IMR-90 (cell line): ENCODE data around the gene FADS2. TPM values are rescaled to one million over a fixed set of nuclear protein-coding genes. Genes with fewer than 3 reads are reported as not detected.

Experiments used
- ATAC-seq: fragments of 200-7000 bp; cut with Tn5 transposase; 2 replicates; pipeline ENCODE4 v1.9.1; 2020; ENCODE audit warnings: low read depth, mild to moderate bottlenecking, moderate library complexity
- BruUV-seq: library from RNA; stranded (reverse); fragments of 400-500 nt; replicated peaks from 2 replicates; lab custom pipeline; 2021; lab: Mats Ljungman, UMichigan
- CTCF ChIA-PET: fragments of 300-600 bp; formaldehyde crosslinking; extraction: SDS; loops from one replicate; lab custom pipeline; 2021; ENCODE audit warnings: antibody characterized with exemption; lab: Yijun Ruan, JAX
- POLR2A ChIA-PET: fragments of 300-600 bp; sonication (Branson Sonifier 250); formaldehyde crosslinking; loops from one replicate; lab custom pipeline; 2022; ENCODE audit warnings: antibody characterized with exemption; ENCODE audit not compliant: unreplicated experiment; lab: Charles Lee
- DNase-seq: peaks from one replicate; pipeline ENCODE4 v3.0.0; 2013
- H2AFZ ChIP-seq: replicated peaks from 2 replicates; pipeline ENCODE3; 2013; ENCODE audit warnings: low read length, mild to moderate bottlenecking; ENCODE audit not compliant: poor library complexity
- H2AK5ac ChIP-seq: 2 replicates; pipeline ENCODE4 v1.6.1; 2013; ENCODE audit warnings: low read depth, low read length, inconsistent platforms
- H2AK9ac ChIP-seq: replicated peaks from 2 replicates; pipeline ENCODE3; 2013; ENCODE audit warnings: mild to moderate bottlenecking, low read depth, low read length, moderate library complexity; ENCODE audit not compliant: poor library complexity
- H2BK120ac ChIP-seq: 2 replicates; pipeline ENCODE4 v1.6.1; 2013; ENCODE audit warnings: low read depth, low read length, inconsistent platforms
- H2BK15ac ChIP-seq: 3 replicates; pipeline ENCODE4 v1.6.1; 2013; ENCODE audit warnings: low read depth, low read length, inconsistent platforms
- H2BK20ac ChIP-seq: 2 replicates; pipeline ENCODE4 v1.6.1; 2013; ENCODE audit warnings: low read depth, mild to moderate bottlenecking, inconsistent platforms, low read length, moderate library complexity
- H2BK5ac ChIP-seq: 2 replicates; pipeline ENCODE4 v1.6.1; 2013; ENCODE audit warnings: mild to moderate bottlenecking, low read depth, low read length, inconsistent platforms; ENCODE audit not compliant: poor library complexity, severe bottlenecking
- H3K14ac ChIP-seq: replicated peaks from 2 replicates; pipeline ENCODE4 v1.6.1; 2013; ENCODE audit warnings: low read depth, low read length, inconsistent platforms
- H3K18ac ChIP-seq: 2 replicates; pipeline ENCODE4 v1.6.1; 2013; ENCODE audit warnings: low read depth, low read length, control low read depth
- H3K23ac ChIP-seq: 2 replicates; pipeline ENCODE4 v1.6.1; 2013; ENCODE audit warnings: low read depth, low read length, inconsistent platforms
- H3K27ac ChIP-seq: 2 replicates; pipeline ENCODE4 v1.5.1; 2013; ENCODE audit warnings: mild to moderate bottlenecking, control low read depth, low read length; ENCODE audit not compliant: insufficient read depth
- H3K27me3 ChIP-seq: 2 replicates; pipeline ENCODE4 v1.6.1; 2013; ENCODE audit warnings: low read length; ENCODE audit not compliant: control insufficient read depth, insufficient read depth
- H3K36me3 ChIP-seq: 2 replicates; pipeline ENCODE4 v1.6.1; 2013; ENCODE audit warnings: low read length, mixed read lengths; ENCODE audit not compliant: control insufficient read depth, insufficient read depth
- H3K4ac ChIP-seq: 2 replicates; pipeline ENCODE4 v1.6.1; 2013; ENCODE audit warnings: low read depth, low read length, inconsistent platforms
- H3K4me1 ChIP-seq: 2 replicates; pipeline ENCODE4 v1.6.1; 2013; ENCODE audit warnings: low read length, mixed read lengths; ENCODE audit not compliant: control insufficient read depth, insufficient read depth
- H3K4me2 ChIP-seq: 2 replicates; pipeline ENCODE4 v1.6.1; 2013; ENCODE audit warnings: low read depth, mild to moderate bottlenecking, control low read depth, low read length, moderate library complexity
- H3K4me3 ChIP-seq: 2 replicates; pipeline ENCODE4 v1.5.1; 2013; ENCODE audit warnings: low read depth, mild to moderate bottlenecking, control low read depth, low read length, moderate library complexity; ENCODE audit not compliant: insufficient read depth
- H3K56ac ChIP-seq: 2 replicates; pipeline ENCODE4 v1.6.1; 2013; ENCODE audit warnings: low read length, inconsistent platforms; ENCODE audit not compliant: insufficient read depth; ENCODE audit errors: extremely low read depth
- H3K79me1 ChIP-seq, 2 experiments: 2 replicates each; pipeline ENCODE4 v1.6.1; 2013; ENCODE audit warnings: low read length in 2 of 2, inconsistent platforms in 1 of 2, low read depth in 1 of 2
- H3K9ac ChIP-seq: 2 replicates; pipeline ENCODE4 v1.6.1; 2013; ENCODE audit warnings: low read depth, low read length, control low read depth
- H3K9me1 ChIP-seq: 2 replicates; pipeline ENCODE4 v1.6.1; 2013; ENCODE audit warnings: low read length, inconsistent platforms; ENCODE audit not compliant: insufficient read depth
- H3K9me3 ChIP-seq: 2 replicates; pipeline ENCODE4 v1.6.1; 2013; ENCODE audit warnings: low read length; ENCODE audit not compliant: control insufficient read depth, insufficient read depth
- H4K20me1 ChIP-seq: 2 replicates; pipeline ENCODE4 v1.6.1; 2013; ENCODE audit warnings: low read length, inconsistent platforms; ENCODE audit not compliant: insufficient read depth
- H4K5ac ChIP-seq: 2 replicates; pipeline ENCODE4 v1.6.1; 2013; ENCODE audit warnings: mild to moderate bottlenecking, low read depth, low read length, control low read depth
- H4K8ac ChIP-seq, 2 experiments: 2 replicates each; pipeline ENCODE4 v1.6.1; 2013; ENCODE audit warnings: low read depth in 2 of 2, low read length in 2 of 2, control low read depth in 1 of 2, inconsistent platforms in 1 of 2
- H4K91ac ChIP-seq: 2 replicates; pipeline ENCODE4 v1.6.1; 2013; ENCODE audit warnings: low read depth, low read length, inconsistent platforms; ENCODE audit not compliant: insufficient read depth
- CHD1 ChIP-seq: IDR thresholded peaks from 2 replicates; pipeline ENCODE4 v1.6.1; 2012; ENCODE audit warnings: low read depth, low read length, improper control_type of control experiment
- CTCF ChIP-seq: conservative IDR thresholded peaks from 2 replicates; pipeline ENCODE4 v1.5.1; 2012; ENCODE audit warnings: mild to moderate bottlenecking, low read depth, low read length, improper control_type of control experiment
- ELK1 ChIP-seq: fragments of 150-350 bp; IDR thresholded peaks from 2 replicates; pipeline ENCODE4 v1.6.1; 2016; ENCODE audit warnings: low read depth, mild to moderate bottlenecking, low read length, moderate library complexity, borderline replicate concordance
- FOS ChIP-seq: fragments of 150-350 bp; IDR thresholded peaks from 2 replicates; pipeline ENCODE4 v1.6.1; 2016; ENCODE audit warnings: low read depth, low read length
- MAFK ChIP-seq: IDR thresholded peaks from 2 replicates; pipeline ENCODE4 v1.6.1; 2012; ENCODE audit warnings: low read depth, low read length, improper control_type of control experiment
- MAZ ChIP-seq: IDR thresholded peaks from 2 replicates; pipeline ENCODE4 v1.6.1; 2012; ENCODE audit warnings: low read depth, mild to moderate bottlenecking, low read length, improper control_type of control experiment, moderate library complexity, borderline replicate concordance
- MXI1 ChIP-seq: IDR thresholded peaks from 2 replicates; pipeline ENCODE4 v1.6.1; 2012; ENCODE audit warnings: low read depth, mild to moderate bottlenecking, low read length, moderate library complexity, borderline replicate concordance
- NFE2L2 ChIP-seq: fragments of 150-350 bp; IDR thresholded peaks from 2 replicates; pipeline ENCODE4 v1.6.1; 2016; ENCODE audit warnings: low read depth, mild to moderate bottlenecking, low read length
- POLR2A ChIP-seq: IDR thresholded peaks from 2 replicates; pipeline ENCODE4 v1.6.1; 2012; ENCODE audit warnings: mild to moderate bottlenecking, low read depth, low read length
- RFX5 ChIP-seq: IDR thresholded peaks from 2 replicates; pipeline ENCODE4 v1.8.0; 2012; ENCODE audit warnings: low read depth, mild to moderate bottlenecking, low read length, moderate library complexity
- SMC3 ChIP-seq: fragments of 150-350 bp; IDR thresholded peaks from 2 replicates; pipeline ENCODE4 v1.6.1; 2016; ENCODE audit warnings: low read depth, mild to moderate bottlenecking, antibody characterized with exemption, low read length, moderate library complexity
- WGBS, 2 experiments: methylation state at CpG; one replicate each; pipeline versions ENCODE4 v1.1.5 to v1.1.7; 2013; ENCODE audit warnings: missing lambda C conversion rate in 2 of 2; ENCODE audit not compliant: insufficient read length in 1 of 2; ENCODE audit errors: extremely low coverage in 2 of 2; 5-methylcytosine and 5-hydroxymethylcytosine counted together
- dilution Hi-C: fragments of 300-500 bp; cut with HindIII; formaldehyde crosslinking; loops from one replicate; pipeline ENCODE4 v1.14.3; 2018; ENCODE audit warnings: low sequenced_read_pairs; ENCODE audit not compliant: unreplicated experiment
- in situ Hi-C: fragments of 300-500 bp; cut with MboI; formaldehyde crosslinking; loops from 3 replicates; pipeline ENCODE4 v1.14.3; 2019; ENCODE audit warnings: low sequenced_read_pairs, inconsistent platforms, mixed read lengths
- intact Hi-C: fragments of 100-400 bp; cut with micrococcal nuclease; formaldehyde crosslinking; loops from 2 replicates; pipeline ENCODE4 v1.10.0; 2022
- polyA plus RNA-seq, 3 experiments: library from polyadenylated mRNA; depleted of rRNA; stranded (reverse); fragments of >200 nt; gene quantifications; 2 replicates each; pipeline ENCODE4 v1.2.3, GENCODE V29; 2012; ENCODE audit warnings: low replicate concordance in 1 of 3
- total RNA-seq: library from RNA; depleted of rRNA; stranded (reverse); fragments of >200 nt; gene quantifications from 2 replicates; pipeline ENCODE4 v1.2.3, GENCODE V29; 2012

The FADS2 gene
- total and polyA plus RNA-seq, 2 of the 4 experiments (the other 2 are of a cell fraction), result 33.3 to 88.4 TPM

GRCh38 chr11:61879152-61879551, 51.1 kb downstream of the FADS2 start:
- Histone ChIP-seq H3K36me3 (peaks cover 25% of the 10 kb centered on the region), H3K9ac (no peak overlapping the region), H2BK20ac (no peak overlapping the region), H4K20me1 (peaks cover 11% of the 10 kb centered on the region), H3K18ac (no peak overlapping the region), H3K14ac (no peak overlapping the region), H2AK5ac (no peak overlapping the region), H3K4me2 (no peak overlapping the region), H3K9me3 (no peaks in the 10 kb centered on the region), H3K4ac (no peak overlapping the region), H2AFZ (no peak overlapping the region), H3K4me3 (no peak overlapping the region), H4K91ac (no peak overlapping the region), H3K9me1 (peaks cover 18% of the 10 kb centered on the region), H2BK15ac (no peak overlapping the region), H2AK9ac (no peak overlapping the region), H3K79me1 (peaks cover 10 to 34% of the 10 kb centered on the region in 2 experiments), H3K23ac (no peak overlapping the region), H2BK120ac (no peak overlapping the region), H3K4me1 (no peaks in the 10 kb centered on the region; the same call in none of the 2 replicates), H3K27me3 (no peaks in the 10 kb centered on the region), H4K5ac (no peak overlapping the region), H3K56ac (no peak overlapping the region), H4K8ac (no peak overlapping the region), H2BK5ac (no peak overlapping the region), H3K27ac (no peak overlapping the region)
- intact Hi-C loops (no loop called here), in situ Hi-C loops (no loop called here), dilution Hi-C loops (no loop called here)
- CTCF ChIA-PET, result no interaction called here
- no peak for TF ChIP-seq MXI1
- no peak for TF ChIP-seq ELK1
- no peak for TF ChIP-seq MAZ
- TF ChIP-seq SMC3, result no peak
- no peak for TF ChIP-seq FOS
- no peak for TF ChIP-seq RFX5
- no peak for TF ChIP-seq POLR2A
- TF ChIP-seq MAFK, result no peak
- no peak for TF ChIP-seq NFE2L2
- no peak for TF ChIP-seq CHD1
- no peak for TF ChIP-seq CTCF
- no TSS peak for BruUV-seq
- DNase-seq, result no peak
- no peak for ATAC-seq
- 80% methylated on average over 1 of the region's 7 CpGs; no CpG with 5 or more reads in 1 of the 2 experiments for WGBS, 2 experiments
- POLR2A ChIA-PET, result no interaction called here
